K562 (cell line): Measurements from ENCODE around the gene DLGAP1. TPM values are rescaled to one million over a fixed set of nuclear protein-coding genes. Genes with fewer than 3 reads are reported as not detected.

Experiments used
- ELK3 ChIP-seq: fragments of 450-650 bp; formaldehyde crosslinking; IDR thresholded peaks from 2 replicates; pipeline ENCODE4 v1.4.0; 2020; ENCODE audit warnings: mild to moderate bottlenecking
- FOS ChIP-seq: IDR thresholded peaks from 3 replicates; pipeline ENCODE4 v1.6.1; 2011; ENCODE audit not compliant: insufficient read length; ENCODE audit errors: extremely low read depth
- PTBP1 ChIP-seq: fragments of 200-400 bp; formaldehyde crosslinking; IDR thresholded peaks from 2 replicates; pipeline ENCODE4 v1.6.1; 2017; ENCODE audit warnings: low read depth, low read length
- SNRNP70 ChIP-seq: fragments of 200-400 bp; formaldehyde crosslinking; optimal IDR thresholded peaks from 2 replicates; pipeline ENCODE3; 2017; ENCODE audit warnings: low read depth, low read length
- SP1 ChIP-seq: sonication (generic); formaldehyde crosslinking; IDR thresholded peaks from 2 replicates; pipeline ENCODE4 v1.8.1; 2022; ENCODE audit warnings: mild to moderate bottlenecking, missing genetic modification reagents
- TAL1 ChIP-seq: fragments of 450-650 bp; IDR thresholded peaks from 2 replicates; pipeline ENCODE4 v1.6.1; 2016; ENCODE audit warnings: mild to moderate bottlenecking
- ZFP36 ChIP-seq: fragments of 150-350 bp; IDR thresholded peaks from 2 replicates; pipeline ENCODE4 v1.6.1; 2018; ENCODE audit warnings: low read length, low read depth; ENCODE audit not compliant: partially characterized antibody
- ZNF318 ChIP-seq, 2 experiments: fragments of 450-650 bp; IDR thresholded peaks; 2 replicates each; pipeline ENCODE4 v1.6.1; 2016; ENCODE audit warnings: mild to moderate bottlenecking in 2 of 2, borderline replicate concordance in 1 of 2, low read depth in 1 of 2, moderate library complexity in 1 of 2
- ZNF696 ChIP-seq: fragments of 250-450 bp; sonication (Bioruptor Pico); conservative IDR thresholded peaks from 2 replicates; pipeline ENCODE4 v1.4.0; 2020; ENCODE audit warnings: mild to moderate bottlenecking, moderate library complexity
- polyA plus RNA-seq, 8 experiments: library from polyadenylated mRNA; depleted of rRNA in 4 of 8; stranded (reverse) in 5 of 8; unstranded in 3 of 8; fragments of >200 nt; fragmentation: Nextera tagmentation in 2 of 8; fragmentation: Illumina TruSeq in 1 of 8; extraction: Ambion mirVana in 2 of 8; extraction: Trizol in 1 of 8; gene quantifications; 2 replicates each; pipeline versions ENCODE4 v1.2.1 to v1.2.3, GENCODE V29; 2011 to 2014; ENCODE audit warnings: inconsistent platforms in 1 of 8, missing spikeins in 1 of 8
- total RNA-seq, 7 experiments: library from RNA; depleted of rRNA in 6 of 7; stranded (reverse); fragments of >200 nt in 6 of 7; fragmentation: Illumina TruSeq in 2 of 7; extraction: Trizol in 2 of 7; gene quantifications; 2 replicates each; pipeline versions ENCODE4 v1.2.1 to v1.2.3, GENCODE V29; 2011 to 2021; ENCODE audit warnings: low replicate concordance in 1 of 7

The DLGAP1 gene
- total and polyA plus RNA-seq, 9 of the 15 experiments (the other 6 are each of a cell fraction or from before 2014, with no cell fraction given): 0.04 to 0.22 (median 0.08) TPM

- TF ChIP-seq ZNF318 (IDR thresholded peaks at IDR 0.05; ENCODE audit: borderline replicate concordance in 1 of 2, low read depth in 1 of 2): no peak
- TF ChIP-seq ZFP36: no peak
- no peak for TF ChIP-seq ZNF696
- no peak for TF ChIP-seq SP1 (CRISPR knock-in tag)
- TF ChIP-seq FOS: no peak
- TF ChIP-seq SNRNP70: no peak
- no peak for TF ChIP-seq ELK3 (CRISPR knock-in tag)
- no peak for TF ChIP-seq PTBP1
- TF ChIP-seq TAL1: no peak
Observed at GRCh38 chr18:4267641-4268040, 187.5 kb downstream of the DLGAP1 start (continued).
